ENCODE measurements around the gene NFYA. TPM values are rescaled to one million over a fixed set of nuclear protein-coding genes. Genes with fewer than 3 reads are reported as not detected.

Gene NFYA
- total RNA-seq, 1 donor from 2014 or later, result 47.8 TPM

GRCh38 chr6:41040940-41041536, 31.7 kb upstream of the NFYA start:
- no peak for DNase-seq
- TF ChIP-seq CTCF (IDR thresholded peaks at IDR 0.05; ENCODE audit: partially characterized antibody, unreplicated experiment), result no peak
- Mint-ChIP-seq H3K27me3 (ENCODE audit: unreplicated experiment) (peaks cover under 1% of the 10 kb centered on the region), H3K4me3 (ENCODE audit: unreplicated experiment) (no peak overlapping the region), H3K9me3 (ENCODE audit: unreplicated experiment) (no peaks in the 10 kb centered on the region), H3K4me1 (ENCODE audit: low read depth, unreplicated experiment) (no peaks in the 10 kb centered on the region), H3K36me3 (ENCODE audit: unreplicated experiment) (no peaks in the 10 kb centered on the region), H3K27ac (ENCODE audit: unreplicated experiment) (no peak overlapping the region)

GRCh38 chr6:41042226-41043055, 30.3 kb upstream of the NFYA start, which contains the start of gene TSPO2:
Gene TSPO2, plus strand, starts transcription at chr6:41042467. Its CDS starts 519 bp downstream, at chr6:41042986.
- H3K27ac Mint-ChIP-seq (ENCODE audit: unreplicated experiment), result peak within 1 kb of the TSS; percentile 8
- no peak for DNase-seq
- no peak for TF ChIP-seq CTCF (IDR thresholded peaks at IDR 0.05; ENCODE audit: partially characterized antibody, unreplicated experiment)
- H3K4me1 Mint-ChIP-seq (ENCODE audit: low read depth, unreplicated experiment), result no peaks in the 10 kb centered on the region
- H3K4me3 Mint-ChIP-seq (ENCODE audit: unreplicated experiment), result no peak within 1 kb of the TSS
- H3K36me3 Mint-ChIP-seq (ENCODE audit: unreplicated experiment), result no peaks in the 10 kb centered on the region
- H3K9me3 Mint-ChIP-seq (ENCODE audit: unreplicated experiment), result no peaks in the 10 kb centered on the region
- H3K27me3 Mint-ChIP-seq (ENCODE audit: unreplicated experiment), result peaks cover 2% of the 10 kb centered on the region

DNA sequence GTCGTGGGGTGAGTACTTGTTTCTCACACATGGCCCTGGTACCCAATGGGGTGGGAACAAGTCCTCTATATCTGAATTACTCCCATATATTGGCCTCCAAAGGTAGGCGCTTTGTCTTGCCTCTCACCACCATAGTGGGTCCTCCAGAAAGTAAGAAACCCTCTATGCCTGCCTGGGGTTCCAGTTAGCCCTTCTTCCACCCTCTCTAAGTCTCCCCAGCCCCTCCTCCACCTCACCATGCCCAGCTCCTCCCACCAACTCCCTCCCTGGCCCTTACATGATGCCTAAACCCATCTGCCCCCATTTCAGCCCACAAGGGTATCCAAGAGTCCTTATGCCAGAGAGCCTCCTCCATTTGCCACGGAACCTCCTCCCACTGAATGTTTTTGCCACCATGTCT, 29.6 kb upstream of the NFYA start:
- TF ChIP-seq CTCF (IDR thresholded peaks at IDR 0.05; ENCODE audit: partially characterized antibody, unreplicated experiment), result no peak
- Mint-ChIP-seq H3K36me3 (ENCODE audit: unreplicated experiment) (no peaks in the 10 kb centered on the region), H3K4me3 (ENCODE audit: unreplicated experiment) (no peak overlapping the region), H3K27ac (ENCODE audit: unreplicated experiment) (no peak overlapping the region), H3K4me1 (ENCODE audit: low read depth, unreplicated experiment) (no peaks in the 10 kb centered on the region), H3K27me3 (ENCODE audit: unreplicated experiment) (peaks cover 2% of the 10 kb centered on the region), H3K9me3 (ENCODE audit: unreplicated experiment) (peaks cover 2% of the 10 kb centered on the region)
- no peak for DNase-seq

DNA sequence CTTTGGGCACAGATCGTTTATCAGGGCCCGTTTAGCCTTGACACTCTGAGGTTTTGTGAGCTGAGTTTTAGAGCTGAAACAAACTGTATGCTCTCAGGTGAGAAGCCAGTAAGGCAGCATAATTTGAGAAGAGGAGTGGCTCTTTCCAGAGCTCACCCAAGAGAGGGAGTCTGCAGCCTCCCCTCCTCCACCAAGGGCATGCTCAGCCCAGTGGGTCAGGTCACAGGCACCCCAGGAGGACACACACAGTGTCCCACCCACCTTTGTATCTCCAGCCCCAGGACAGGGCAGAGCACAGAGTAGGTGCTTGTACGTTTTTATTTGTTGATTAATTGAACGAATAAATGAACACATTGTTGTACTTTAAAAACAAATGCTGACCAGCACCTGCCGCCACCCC, 27.1 kb upstream of the NFYA start:
- H3K36me3 Mint-ChIP-seq (ENCODE audit: unreplicated experiment), result no peaks in the 10 kb centered on the region
- no peak for DNase-seq
- peaks cover 11% of the 10 kb centered on the region for H3K4me1 Mint-ChIP-seq (ENCODE audit: low read depth, unreplicated experiment)

More for the DNA sequence above, 27.1 kb upstream of the NFYA start:
- peaks cover 5% of the 10 kb centered on the region for H3K27me3 Mint-ChIP-seq (ENCODE audit: unreplicated experiment)
- no peak overlapping the region for H3K27ac Mint-ChIP-seq (ENCODE audit: unreplicated experiment)
- peaks cover 4% of the 10 kb centered on the region for H3K9me3 Mint-ChIP-seq (ENCODE audit: unreplicated experiment)
- no peak overlapping the region for H3K4me3 Mint-ChIP-seq (ENCODE audit: unreplicated experiment)
- TF ChIP-seq CTCF (IDR thresholded peaks at IDR 0.05; ENCODE audit: partially characterized antibody, unreplicated experiment), result no peak

Data from glutamatergic neuron (in vitro differentiated cells).